Hematopoietic multipotent progenitor cell treated with erythropoietin and hydrocortisone succinate and interleukin-3 and kit ligand, for 15 days (in vitro differentiated cells): ENCODE results near the gene CFAP210.

Source experiments
- DNase-seq: peaks from one replicate; pipeline ENCODE4 v3.0.0-alpha.2; 2015; ENCODE audit warnings: low spot score

CFAP210 gene

GRCh38 chr2:169672406-169672805, 21.8 kb downstream of the CFAP210 start:
- no peak for DNase-seq

DNA sequence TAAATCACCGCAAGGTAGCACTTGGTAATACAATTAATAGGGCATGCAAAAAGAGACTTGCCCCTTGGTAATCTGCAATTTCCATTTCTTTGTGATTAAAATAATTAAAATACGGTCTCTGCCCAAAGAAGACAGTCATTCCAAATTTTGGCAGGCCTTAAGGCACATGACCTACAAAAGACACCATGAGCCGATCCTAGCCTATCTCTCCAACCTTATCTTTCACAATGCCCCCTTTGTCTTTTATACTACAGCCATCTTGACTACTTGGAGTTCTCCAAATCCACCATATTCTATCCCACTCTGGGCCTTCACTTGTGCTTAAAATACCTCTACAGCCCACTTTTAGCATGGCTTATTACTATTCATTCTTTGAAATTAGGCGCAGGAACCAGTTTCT, 23.3 kb downstream of the CFAP210 start:
- no peak for DNase-seq

DNA sequence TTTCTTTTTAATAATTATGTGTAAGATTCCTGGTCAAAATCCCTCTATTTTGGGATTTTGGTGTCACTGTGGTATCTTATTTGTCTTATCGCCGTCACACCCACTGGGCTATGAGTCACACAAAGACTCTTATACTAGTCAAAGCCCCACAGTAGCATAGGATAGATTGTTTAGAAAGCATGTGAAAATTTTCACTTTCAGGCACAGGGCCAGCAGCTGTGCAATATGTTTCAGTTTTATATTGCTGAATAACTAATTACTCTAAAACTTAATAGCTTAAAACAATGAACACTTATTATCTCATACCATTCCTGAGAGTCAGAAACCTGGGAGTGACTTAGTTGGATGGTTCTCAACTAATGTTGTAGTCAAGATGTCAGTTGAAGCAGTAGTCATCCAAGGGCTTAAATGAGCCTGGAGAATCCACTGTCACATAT, 24.0 kb downstream of the CFAP210 start:
- DNase-seq: no peak

DNA sequence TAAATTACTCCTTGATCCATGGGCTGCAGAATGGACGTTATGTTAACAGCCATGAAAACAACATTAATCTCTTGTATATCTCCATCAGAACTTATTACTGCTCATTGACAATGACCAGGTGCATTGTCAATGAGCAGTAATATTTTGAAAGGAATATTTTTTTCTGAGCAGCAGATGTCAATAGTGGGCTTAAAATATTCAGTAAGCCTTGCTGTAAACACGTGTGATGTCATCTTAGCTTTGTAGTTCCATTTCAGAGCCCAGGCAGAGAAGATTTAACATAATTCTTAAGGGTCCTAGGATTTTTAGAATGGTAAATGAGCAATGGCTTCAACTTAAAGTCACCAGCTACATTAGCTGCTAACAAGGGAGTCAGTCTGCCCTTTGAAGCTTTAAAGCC, 26.6 kb downstream of the CFAP210 start:
- DNase-seq: no peak

GRCh38 chr2:169664978-169665930, 29.0 kb downstream of the CFAP210 start:
- DNase-seq: peak; percentile 49

DNA sequence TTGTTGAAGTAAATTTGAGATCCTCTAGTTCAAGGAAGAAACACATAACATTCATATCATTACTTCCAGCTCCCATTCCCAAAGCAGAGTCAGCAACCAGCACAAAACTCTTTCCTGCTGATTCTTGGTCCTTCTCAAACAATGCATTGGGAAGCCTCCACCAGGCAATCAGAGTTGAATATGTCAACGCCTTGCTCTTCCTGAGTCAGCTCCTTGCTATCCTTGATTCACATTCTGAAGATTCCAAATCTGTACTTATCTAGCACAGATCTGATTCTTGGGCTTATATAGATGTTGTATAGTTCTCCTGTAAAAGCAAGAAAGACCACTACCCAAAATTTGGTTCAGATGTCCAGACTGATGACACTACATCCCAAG, 29.6 kb downstream of the CFAP210 start:
- no peak for DNase-seq

DNA sequence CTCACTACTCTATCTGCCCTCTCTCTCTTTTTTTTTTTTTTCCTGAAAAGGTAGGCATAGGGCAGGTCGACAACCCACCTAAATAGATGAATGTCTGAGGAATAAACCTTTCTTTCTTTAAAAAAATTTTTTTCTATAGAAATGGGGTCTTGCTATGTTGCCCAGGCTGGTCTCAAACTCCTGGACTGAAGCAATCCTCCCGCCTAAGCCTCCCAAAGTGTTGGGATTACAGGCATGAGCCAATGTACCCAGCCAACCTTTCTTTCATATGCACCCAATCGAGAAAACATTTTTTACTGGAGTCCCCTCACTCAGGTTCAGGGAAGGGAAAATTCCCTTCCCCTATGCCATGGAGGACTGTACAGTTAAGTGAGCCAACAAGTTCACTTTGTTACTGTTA, 31.0 kb downstream of the CFAP210 start:
- no peak for DNase-seq

DNA sequence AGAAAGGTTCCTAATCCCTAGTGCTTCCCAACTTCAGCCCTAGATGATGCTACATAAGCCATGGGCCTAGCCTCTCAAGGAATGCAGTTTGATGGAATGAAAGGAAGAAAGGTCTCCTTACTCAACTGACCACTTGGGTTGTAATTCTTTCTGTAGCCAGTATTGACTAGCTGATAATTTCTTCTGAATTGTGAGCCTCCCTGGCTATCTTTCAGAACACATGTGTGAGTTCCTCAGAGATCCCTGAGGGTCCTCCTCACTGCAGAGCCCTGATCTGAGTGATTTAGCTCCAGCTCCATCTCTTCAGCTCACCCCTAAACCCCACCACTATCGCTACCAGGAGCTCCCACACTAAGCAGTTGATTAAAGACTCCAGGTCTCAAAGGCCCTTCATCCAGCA, 31.5 kb downstream of the CFAP210 start:
- DNase-seq: no peak

DNA sequence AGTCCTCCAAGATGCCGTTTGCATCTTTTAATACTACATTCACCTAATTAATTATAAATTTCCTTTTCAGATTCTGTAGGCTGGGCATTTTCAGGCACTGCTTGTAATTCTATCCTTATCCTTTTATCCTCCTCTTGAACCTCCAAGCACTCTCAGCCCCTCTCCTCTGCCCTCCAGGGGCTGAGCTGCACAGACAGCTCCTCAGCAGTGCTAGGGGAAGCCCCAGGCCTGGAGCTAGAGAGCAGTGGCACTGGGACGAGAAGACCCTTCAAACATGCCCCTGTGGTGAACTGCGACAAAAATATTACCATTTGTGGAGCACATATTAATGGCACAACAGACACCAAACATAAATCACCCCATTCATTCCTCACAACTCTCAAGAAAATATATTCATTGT, 32.9 kb downstream of the CFAP210 start:
- no peak for DNase-seq

GRCh38 chr2:169659320-169659719, 34.9 kb downstream of the CFAP210 start:
- DNase-seq: no peak

GRCh38 chr2:169658877-169659276, 35.3 kb downstream of the CFAP210 start:
- no peak for DNase-seq

- DNase-seq: no peak
Measured at GRCh38 chr2:169656164-169656563, 38.0 kb downstream of the CFAP210 start.

DNA sequence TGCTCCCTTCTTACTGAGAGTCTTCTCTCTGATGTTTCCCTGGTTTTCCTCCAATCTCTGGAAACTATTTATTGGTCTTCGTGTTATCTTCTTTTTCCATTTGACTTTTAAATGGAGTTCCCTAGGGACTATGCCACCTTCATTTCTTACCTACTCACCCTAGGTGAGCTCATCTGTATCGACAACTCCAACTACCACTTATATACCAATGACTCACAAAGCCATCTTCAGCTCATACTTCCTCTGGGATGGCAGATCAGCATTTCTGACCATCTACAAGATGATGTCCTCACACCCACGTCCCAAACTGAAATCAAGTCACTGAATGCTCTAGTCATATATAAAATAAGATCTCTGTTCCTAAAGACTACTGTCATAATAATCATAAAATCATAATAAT, 40.6 kb downstream of the CFAP210 start:
- no peak for DNase-seq

- no peak for DNase-seq
Measured at GRCh38 chr2:169649278-169649677, 44.9 kb downstream of the CFAP210 start.

- DNase-seq: no peak
Measured at GRCh38 chr2:169647496-169647895, 46.7 kb downstream of the CFAP210 start.

DNA sequence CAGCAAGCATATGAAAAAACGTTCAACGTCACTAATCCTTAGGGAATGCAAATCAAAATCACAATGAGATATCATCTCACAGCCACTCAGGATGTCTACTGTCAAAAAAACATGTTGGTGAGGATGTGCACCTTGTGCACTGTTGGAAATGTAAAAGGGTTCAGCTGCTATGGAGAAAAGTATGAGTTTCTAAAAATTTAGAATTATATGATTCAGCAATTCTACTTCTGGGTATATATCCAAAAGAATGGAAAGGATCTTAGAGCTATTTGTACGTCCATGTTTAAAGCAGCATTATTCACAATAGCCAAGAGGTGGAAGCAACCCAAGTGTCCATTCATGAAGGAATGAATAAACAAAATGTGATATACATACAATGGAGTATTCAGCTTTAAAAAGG, 50.0 kb downstream of the CFAP210 start:
- no peak for DNase-seq

GRCh38 chr2:169641464-169641863, 52.7 kb downstream of the CFAP210 start:
- no peak for DNase-seq

DNA sequence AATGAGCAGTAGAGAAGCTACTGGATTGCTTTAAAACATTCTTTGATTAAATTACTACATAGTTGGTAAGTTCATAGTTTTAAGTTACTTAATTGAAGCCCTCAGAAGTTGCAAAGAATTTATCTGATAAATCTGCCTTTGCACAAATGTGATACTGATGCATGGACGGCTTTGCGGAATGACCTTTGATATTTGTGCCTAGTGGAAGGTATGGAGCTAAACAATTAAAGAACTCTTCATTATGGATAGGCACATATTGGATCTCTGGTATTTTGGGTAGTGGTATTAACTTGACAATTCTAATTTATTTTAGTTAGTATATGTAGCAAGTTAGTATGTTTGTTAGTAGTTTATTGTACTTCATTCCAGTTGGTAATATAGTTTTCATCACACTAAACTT, 54.1 kb downstream of the CFAP210 start:
- DNase-seq: no peak

GRCh38 chr2:169637620-169638019, 56.6 kb downstream of the CFAP210 start:
- DNase-seq: no peak

DNA sequence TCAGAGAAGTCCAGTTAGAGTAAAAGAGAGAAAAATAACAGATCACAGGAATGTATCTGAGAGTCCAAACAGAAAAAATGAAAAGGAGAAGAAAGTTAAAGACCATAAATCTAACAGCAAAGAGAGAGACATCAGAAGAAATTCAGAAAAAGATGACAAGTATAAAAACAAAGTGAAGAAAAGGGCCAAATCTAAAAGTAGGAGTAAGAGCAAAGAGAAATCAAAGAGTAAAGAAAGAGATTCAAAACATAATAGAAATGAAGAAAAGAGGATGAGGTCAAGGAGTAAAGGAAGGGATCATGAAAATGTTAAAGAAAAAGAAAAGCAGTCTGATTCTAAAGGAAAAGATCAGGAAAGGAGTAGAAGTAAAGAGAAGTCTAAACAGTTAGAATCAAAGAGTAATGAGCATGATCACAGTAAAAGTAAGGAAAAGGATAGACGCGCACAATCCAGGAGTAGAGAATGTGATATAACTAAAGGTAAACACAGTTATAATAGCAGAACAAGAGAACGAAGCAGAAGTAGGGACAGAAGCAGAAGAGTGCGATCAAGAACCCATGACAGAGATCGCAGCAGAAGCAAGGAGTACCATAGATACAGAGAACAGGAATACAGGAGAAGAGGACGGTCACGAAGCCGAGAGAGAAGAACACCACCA, 57.6 kb downstream of the CFAP210 start:
- DNase-seq: no peak

DNA sequence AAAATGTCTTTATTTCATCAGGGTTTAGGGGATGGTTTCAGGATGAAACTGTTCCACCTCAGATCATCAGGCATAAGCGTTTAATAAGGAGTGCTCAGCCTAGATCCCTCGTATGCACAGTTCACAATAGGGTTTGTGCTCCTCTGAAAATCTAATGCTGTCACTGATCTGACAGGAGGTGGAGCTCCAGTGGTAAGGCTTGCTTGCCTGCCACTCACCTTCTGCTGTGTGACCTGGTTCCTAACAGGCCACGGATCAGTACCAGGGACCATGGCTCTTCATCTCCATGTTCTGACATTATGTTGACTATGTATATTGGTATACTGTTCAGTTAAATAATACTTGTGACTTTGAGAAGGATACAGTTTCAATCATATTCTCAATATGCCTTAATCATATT, 68.4 kb downstream of the CFAP210 start:
- DNase-seq: no peak

- DNase-seq: no peak
Measured at GRCh38 chr2:169623235-169623634, 71.0 kb downstream of the CFAP210 start.

DNA sequence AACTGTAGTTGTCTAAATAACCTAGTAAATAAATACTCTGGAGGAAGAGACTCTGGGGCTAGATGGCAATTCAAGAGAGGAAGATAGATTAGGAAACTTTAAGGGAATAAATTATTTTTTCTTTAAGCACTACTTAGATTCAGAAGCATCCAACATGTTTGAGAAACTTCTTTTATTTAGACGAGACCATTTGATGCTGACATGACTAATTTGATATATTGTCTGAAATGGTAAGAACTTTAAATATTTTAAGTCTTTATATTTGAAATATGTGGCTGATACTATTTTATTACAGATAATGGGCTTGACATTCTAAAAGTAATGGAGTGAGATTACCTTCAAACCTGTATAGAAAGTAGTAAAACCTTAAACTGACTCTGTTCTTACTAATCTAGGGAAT, 73.7 kb downstream of the CFAP210 start:
- DNase-seq: no peak

- DNase-seq: no peak
Measured at GRCh38 chr2:169619946-169620345, 74.3 kb downstream of the CFAP210 start.
